Activated CD8-positive, alpha-beta memory T cell treated with anti-CD3 and anti-CD28 coated beads for 1 hour (primary cell): ENCODE results near the gene TRMU.

Experiments
- DNase-seq, 2 donors: peaks; one replicate each; pipeline ENCODE4 v3.0.0-alpha.2; 2020; ENCODE audit warnings: low read depth in 1 of 2; ENCODE audit errors: extremely low read depth in 1 of 2

The TRMU gene

DNA sequence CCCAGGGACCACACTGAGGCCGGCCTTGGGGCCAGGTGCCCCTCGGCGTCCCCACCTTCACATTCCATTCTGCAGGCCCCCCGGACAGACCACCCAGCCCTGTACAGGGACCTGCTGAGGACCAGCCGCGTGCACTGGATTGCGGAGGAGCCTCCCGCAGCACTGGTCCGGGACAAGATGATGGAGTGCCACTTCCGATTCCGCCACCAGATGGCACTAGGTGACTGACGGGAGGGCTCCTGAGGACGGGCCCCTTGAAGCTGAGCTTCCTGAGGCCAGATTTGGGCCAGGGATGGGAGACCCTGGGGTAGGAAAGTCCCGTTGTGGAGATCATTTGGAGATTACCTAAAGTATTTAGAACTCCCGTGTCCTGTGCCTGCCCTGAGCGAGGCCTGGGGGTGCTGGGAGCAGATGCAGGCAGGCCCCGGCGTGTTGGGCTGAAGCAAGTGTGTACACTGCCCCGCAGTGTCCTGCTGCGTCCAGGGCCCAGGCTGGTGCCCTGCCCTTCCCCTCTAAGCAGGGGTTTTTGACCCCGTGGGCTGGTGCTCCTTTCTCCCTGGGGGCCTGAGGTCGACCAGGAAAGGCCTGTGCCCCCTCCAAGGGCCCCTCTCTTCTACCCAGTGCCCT lies 20.0 kb downstream of the TRMU start:
- peak in 1 of 2 donors; percentile 49 for DNase-seq

DNA sequence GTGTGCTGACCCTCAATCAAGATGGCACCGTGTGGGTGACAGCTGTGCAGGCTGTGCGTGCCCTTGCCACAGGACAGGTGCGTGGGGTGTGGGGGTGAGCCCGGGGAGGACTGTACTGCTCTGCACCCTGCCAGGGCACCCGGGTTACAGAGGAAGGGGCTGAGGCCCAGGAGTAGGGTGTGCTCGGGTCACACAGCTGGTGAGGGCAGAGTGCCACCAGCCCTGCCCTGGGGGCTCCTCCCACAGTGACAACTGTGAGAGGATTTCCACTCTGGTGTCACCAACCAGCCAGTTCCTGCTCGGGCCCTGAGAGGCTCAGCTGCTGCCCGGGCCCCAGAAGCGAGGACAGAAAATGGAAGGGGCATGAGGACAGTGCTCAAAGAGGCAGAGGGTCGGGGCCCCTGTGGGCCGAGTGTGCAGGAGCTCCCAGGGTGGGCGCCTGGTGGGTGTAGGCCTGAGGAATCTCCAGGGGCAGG lies 20.5 kb downstream of the TRMU start:
- DNase-seq: no peak

DNA sequence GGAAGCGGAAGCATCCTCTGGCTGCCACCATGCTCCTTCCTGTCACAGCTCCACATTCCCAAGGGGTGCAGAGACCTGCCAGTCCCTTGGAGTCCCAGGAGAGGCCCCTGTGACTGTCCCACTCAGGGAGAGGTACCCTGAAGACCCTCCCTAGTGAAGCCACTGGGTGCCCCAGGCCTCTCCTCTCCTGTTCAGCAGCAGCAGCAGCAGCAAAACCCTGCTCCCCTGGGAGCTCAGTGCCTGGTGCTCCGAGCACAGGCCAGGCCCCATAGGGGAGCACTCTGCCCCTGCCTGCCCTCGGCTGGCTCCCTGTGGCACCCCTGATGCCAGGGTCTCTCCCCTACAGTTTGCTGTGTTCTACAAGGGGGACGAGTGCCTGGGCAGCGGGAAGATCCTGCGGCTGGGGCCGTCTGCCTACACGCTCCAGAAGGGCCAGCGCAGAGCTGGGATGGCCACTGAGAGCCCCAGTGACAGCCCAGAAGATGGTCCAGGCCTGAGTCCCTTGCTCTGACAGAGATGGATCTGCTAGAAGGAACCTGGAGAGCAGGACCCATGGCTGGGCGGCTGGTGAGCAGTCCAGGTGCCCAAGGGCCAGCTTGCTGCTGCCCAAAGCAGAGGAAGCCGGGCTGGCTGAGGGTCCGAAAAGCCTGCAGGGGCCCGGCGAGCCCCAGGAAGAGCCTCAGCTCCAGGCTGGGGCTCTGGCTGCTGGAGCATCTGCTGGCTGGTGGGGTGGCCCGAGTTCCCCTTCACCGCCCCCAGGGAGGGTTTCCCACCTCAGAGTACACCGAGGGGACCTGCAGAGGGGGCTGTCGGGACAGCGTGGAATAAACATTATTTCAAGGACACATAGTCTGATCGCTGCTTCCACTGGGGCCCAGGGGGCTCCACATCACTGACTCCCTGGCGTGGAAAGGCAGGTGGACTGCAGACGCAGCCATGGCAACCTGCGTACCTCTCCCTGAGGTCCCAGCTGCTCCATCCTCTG lies 21.3 kb downstream of the TRMU start:
- no peak for DNase-seq

DNA sequence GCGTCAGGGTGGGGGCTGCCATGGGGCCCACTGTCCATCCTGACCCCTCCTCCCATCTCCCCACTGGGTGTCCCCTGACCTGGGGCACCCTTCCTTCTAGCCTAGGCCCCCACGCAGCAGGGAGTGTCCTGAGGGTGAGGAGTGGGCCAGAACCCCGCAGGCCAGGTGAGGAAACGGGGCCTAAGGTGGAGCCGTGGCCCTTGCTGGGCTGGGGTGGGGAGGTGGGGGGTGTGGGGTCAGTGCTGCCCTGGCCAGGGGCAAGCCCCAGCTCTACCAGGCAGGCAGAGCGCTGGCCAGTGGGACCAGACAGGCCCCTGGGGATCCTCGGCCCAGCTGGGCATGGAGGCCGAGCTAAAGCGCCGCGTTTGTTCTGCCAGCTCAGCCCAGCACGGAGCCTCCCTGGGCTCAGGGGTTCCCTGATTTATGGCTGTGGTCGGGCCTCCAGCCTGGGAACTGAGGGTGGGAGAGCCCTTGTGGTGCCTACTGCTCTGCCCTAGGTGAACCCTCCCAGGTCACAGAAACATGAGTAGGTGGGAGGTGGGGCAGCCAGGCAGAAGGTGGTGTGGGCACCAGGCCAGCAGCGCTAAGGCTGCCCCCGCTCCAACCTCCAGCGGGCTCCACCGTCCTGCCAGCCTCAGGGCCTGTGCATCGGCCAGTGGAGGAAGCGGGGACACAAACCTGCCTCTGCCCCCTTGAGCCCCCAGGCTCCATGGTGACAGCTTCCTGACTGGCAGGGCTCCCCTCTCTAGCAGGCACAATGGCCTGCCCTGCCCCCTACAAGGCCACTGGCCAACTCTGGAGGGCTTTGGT lies 22.4 kb downstream of the TRMU start:
- no peak for DNase-seq

DNA sequence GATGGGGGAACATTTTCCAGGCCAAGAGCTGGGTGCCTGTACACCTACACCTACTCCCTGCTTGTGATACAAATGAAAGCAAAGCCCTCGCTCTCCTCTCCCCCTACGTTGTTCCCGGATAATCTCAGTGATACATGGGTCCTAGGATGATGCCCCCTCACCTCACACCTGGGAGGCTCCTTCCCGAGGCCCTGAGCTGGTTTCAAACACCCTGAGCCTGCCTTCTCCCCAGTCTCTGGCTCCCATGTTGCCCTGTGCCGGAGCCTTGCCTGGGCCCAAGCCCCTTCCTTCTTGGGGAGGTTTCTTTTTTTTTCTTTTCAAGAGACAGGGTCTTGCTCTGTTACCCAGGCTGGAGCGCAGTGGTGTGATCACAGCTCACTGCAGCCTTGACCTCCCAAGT lies 23.3 kb downstream of the TRMU start:
- DNase-seq: no peak

DNA sequence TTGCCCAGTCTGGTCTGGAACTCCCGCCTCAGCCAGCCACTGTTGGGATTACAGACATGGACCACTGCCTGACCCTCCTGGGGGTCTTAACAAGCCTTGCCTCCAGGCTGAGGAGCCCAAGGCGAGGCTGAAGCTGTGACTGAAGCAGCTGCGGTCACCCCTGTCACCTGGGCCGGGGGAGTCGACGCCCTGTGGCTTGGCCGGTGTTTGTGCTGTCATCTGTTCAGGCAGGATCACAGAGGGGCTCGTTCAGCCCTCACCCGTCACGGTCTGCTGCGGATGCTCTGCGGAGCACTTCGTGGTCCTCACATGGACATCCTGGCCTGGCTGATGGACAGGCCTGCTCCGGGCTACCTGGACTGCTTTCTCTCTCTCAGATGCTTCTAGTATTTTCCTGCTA lies 23.8 kb downstream of the TRMU start:
- DNase-seq: no peak

DNA sequence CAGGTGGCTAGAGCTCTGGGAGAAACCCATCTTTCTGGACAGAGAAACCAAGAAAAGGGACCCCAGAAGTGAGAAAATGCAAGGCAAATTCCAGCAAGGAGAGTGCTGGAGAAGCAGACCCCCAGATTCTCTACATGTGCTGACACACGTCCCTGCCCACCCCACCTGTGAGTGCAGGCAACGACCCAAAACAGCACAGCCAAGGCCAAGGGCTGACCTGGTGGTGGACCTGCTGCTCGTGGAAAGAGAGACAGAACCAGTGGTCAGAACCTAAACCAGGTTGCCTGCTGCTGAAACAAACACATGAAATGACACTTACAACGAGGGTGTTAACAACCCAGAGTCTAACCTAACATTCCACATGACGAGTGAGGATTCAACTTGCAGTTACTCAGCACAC lies 24.6 kb downstream of the TRMU start:
- DNase-seq: no peak

DNA sequence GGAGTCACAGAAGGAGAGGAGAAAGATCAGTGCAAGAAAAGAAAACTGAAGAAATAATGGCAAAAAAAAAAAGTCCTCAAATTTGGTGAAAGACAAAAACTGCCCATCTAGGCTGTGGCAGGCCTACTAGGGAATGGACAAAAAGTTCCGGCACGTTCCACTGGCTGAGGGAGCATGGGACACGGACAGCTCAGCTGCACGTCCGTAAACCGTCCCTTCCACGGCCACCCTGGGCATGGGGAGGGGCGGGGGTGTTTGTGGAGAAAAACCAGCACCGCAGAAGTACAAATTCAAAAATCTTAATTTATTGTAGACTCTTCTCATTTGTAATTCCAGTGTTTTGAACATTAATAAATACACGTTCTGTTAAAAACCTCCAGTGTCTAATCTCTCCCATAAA lies 25.4 kb downstream of the TRMU start:
- DNase-seq: no peak

DNA sequence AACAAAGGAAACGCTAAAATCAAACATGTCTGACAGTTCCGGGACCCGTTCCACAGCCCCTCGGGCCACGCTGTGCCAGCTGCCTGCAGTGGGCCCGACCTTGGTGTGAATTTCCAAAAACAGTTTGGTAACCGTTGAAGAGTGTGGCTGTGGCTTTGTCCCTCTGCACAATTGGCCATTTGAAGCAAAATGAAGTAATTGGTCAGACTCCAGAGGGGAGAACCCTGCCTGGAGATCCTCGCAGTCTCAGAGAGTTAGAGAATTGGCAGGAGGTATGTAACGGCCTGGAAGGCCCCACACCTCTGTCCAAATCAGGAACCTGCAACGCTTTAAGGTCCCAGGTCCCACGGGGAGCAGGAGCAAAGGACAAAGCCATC lies 26.3 kb downstream of the TRMU start:
- DNase-seq: no peak

DNA sequence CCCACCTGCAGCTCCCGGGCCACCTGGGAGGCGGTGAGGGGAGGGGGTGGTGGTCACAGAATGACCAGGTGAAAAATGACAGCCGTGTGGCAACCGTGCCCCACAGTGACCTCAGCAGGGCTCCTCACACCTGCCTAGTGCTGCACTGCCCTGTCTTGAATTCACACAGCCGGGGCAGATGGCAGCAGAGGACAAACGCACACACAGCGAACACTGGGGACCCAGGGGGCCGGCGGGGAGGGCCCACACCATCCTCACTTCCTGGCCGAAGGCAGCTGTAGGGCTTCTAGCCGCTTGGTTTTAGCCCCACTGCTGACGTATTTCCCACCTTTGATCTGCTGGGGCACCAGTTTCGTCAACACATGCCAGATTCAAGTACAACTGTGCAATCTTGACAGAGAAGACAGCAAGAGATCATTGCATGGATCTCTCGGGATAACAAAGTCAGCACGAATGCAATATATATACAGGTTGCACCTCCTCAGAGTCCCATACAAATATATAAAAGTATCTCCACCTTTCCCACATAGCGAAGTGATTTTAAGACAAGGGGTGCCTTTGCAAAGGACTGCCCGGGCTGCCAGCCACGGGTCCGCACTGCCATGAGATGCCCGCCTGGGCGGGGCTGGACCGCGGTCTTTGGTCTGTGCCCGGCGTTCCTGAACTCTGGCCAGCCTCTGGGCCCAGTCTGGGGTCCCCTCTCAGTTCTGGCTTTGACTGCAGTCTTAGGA lies 26.9 kb downstream of the TRMU start:
- DNase-seq: no peak

DNA sequence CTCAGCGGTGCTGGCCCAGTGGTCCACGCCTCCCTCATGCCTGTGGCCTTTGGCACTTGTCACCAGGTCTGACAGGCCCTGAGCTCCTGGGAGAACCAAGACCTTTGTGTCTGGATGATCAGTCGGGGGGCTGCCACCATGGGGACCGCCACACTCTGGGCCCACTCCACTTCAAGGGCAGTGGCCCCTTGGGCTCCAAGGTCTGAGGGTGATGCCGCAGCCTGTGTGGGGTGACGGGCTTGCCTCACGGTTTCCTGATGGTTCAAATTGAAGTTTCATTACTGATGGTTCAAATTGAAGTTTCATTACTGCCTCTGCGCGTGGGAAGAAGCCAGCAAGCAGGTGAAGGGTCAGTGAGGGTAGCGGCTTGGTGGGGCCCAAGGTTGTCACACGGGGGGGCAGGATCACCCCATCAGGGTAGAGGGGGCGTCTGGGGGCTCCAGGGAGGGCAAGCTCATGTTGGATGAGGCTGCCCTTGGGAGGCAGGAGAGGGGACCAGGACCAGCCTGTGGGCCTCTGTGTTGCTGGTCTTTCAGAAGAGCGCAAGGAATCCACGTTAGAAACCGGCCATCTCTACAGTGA lies 27.5 kb downstream of the TRMU start:
- DNase-seq: no peak

DNA sequence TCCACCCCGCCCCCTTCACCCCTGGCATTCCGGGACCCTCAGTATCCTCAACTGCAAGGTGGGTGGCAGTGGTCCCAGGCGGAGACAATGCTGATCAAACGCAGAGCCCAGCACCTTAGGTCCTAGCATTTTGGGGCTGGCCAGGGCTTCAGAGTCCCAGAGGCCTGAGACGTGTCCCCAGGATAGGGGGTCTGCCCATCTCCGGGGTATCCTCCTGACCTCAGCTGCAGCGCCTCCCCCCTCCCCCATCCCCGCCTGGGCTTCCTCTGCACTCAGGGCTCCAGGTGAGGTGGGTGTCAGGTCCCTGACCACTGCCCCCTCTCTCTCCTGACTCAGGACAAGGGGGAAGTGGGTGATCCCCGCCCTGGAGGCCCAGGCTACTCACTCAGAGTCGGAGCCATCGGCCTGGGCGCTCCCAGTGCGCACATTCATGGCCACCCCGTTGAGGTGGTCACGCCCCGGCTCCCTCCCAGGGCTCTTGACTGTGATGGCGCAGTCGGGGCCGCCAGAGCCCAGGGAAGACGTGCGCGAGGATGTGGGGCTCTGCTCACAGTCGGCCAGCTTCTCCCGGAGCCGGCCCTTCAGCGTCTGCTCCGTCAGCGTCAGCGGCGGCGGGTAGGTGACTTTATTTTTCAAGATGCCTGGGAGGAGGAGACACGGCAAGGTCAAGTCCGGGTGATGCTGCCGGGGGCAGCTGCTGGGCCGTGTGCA lies 28.3 kb downstream of the TRMU start:
- DNase-seq: no peak

DNA sequence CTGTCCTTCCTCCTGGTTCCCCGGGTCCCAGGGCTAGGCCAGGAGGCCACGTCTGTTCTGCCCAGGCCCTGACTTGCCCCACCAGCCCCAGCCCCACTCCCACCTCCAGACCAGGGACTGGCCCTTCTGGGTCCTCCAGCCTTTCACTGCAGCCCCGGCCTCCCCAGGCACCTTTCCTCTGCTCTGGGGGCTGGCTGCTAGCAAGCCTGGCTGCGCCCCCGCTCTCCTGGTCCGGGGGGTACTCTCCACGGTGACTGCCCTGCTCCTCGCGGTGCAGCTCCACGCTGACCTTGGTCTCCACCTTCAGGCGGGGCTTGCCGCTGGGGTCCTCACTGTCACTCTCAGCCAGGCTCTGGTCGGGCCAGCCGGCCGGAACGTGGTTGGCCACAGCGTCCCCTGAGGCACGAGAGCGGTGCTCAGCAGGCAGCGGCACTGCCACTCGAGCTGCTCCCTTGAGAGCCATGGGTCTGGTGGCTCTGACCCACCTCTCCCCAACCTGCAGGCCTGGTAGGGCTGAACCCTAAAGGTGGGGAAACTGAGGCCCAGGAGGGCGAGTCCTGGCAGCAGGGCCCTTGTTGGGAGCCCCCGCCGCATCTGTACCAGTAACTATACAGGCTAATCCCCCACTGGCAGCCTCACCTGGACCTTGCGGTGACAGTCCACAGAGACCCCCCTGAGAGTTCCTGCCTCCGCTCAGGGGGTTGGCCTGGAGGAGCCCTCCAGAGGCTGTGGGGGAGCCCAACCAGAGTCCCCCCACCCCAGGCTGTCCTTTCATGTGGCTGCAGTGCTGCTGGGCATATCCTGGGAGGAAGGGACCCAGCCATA lies 29.0 kb downstream of the TRMU start:
- DNase-seq: no peak

DNA sequence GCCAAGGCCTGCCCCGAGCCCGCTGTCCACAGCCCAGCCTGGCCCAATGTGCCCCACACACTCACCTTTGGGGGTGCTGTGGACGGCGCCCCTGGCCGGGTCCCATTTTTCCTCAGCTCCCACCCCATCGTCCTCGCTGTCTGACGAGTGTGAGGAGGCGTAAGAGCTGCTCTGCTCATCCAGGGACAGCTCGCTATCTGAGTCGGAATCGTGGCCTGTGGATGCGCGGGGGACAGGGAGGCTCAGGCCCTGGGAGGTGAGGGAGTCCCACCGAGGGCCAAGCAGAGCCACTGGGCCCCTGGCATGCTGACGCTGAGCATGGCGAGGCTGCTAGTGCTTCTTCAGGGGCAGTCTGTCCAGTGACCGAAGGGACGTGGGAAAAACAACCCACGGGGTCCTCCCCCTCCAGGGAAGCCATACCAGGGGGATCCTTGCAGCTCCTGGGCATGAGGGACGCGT lies 29.7 kb downstream of the TRMU start:
- DNase-seq: no peak

DNA sequence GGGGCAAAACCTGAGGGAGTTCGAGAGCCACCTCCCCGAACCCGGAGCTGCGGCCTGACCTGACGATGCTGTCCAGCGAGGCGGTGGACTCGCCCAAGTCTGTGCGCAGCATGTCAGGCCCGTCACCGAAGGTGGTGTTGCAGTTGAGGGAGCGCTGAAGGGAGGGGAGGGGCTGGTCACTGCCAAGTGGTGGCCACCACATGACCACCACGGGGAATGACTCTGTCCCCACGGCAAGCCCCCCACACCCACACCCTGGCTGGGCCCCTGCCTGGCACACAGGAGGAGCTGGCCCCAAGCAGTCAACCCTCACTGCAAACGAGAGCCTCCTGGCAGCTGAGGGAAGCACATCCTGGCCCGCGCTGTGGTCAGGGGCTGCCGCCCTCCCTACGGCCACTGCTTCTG lies 30.8 kb downstream of the TRMU start:
- DNase-seq: no peak

DNA sequence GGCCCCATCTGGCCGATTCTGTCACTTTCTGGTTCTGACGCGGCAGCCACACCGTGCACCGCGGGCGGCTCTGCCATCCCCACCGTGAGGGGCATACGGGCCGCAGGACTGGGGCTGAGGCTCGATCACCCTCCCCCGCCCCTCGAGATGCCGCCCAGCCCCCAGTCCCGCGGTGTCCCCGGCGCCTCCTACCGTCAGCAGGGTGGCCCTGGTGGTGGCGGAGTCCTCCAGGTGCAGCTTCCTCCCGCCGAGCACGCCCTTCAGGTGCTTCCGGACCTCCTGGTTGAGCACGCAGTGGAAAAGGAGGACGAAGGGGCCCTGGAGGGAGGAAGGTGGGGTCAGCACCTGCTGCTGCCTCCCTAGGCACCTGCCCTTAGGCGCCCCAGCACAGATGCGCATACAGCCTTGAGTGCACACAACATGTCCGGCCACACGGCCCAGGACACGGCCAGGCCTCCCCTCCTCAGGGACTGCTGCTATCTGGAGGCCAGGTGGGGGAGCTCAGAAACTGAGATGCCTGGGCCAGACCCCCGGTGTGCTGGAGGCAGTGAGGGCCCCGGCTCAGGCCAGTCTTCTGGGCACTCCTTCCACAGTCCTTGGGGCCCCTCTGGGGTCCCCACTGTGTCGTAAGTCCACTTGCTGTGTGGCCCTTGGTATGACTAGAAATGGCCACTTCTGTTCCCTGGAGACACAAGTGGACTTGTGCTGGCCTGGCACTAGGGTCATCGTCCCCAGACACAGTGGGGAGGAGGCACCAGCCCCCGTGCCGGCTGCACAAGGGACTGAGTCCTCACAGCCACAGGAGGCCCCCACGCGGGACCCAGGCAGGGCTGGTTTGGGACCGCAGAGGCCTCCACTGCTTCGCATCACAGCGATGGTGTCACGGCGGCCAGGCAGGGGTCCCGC lies 31.5 kb downstream of the TRMU start:
- DNase-seq: no peak

DNA sequence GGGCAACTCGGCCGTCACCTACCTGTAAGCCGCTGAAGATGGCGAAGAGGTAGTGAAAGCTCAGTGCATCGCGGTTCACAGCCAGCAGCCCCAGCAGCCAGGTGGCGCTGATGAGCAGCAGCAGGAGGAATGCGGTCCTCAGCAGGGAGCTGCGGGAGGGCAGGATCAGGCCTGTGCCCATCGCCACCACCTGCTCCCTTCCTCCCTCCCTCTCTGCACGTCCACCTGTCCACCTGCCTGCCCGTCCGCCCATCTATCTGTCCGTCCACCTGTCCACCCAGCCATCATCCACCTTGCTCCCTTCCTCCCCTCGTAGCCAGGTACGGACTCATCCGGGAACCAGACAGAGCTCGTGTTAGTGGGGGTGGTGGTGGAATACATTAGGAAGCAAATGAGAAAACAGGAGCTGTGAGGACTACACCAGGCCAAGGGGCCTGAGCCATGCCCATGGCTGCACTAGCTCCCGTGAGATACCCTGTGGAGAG lies 32.2 kb downstream of the TRMU start:
- DNase-seq: peak in 1 of 2 donors; percentile 55

DNA sequence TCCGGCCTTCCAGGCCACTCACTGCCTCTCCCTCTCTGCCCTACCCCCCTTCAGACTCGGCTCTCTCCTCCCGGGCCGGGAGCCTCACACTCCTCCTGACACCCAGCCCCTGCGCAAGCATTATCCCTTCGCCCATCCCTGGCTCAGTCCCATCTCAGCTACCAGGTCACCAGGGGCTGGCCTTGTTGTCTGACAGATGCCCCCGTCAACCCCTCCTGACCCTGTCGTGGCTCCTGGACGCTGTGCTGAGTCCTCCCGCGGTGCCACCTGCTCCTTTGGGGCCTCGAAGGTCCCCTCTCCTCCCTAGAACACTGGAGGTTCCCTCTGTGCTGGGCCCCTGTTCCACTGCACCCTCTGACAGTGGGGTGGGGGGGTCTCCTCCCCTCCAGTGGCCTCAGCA lies 32.9 kb downstream of the TRMU start:
- no peak for DNase-seq
